DND-41 (cell line): Measurements from ENCODE around the gene ZNF444.

ENCODE experiments used
- ATAC-seq: fragments of 200-7000 bp; cut with Tn5 transposase; 3 replicates; pipeline ENCODE4 v1.9.1; 2021; ENCODE audit warnings: low read depth; ENCODE audit not compliant: insufficient read depth
- DNase-seq: peaks from one replicate; pipeline ENCODE4 v3.0.0-alpha.2; 2020
- H2AFZ ChIP-seq: 2 replicates; pipeline ENCODE4 v1.6.0; 2012; ENCODE audit warnings: low read depth, low read length
- H3K27ac ChIP-seq: 2 replicates; pipeline ENCODE4 v1.5.1; 2012; ENCODE audit warnings: low read length, inconsistent platforms
- H3K27me3 ChIP-seq: fragments of 200-600 bp; sonication (generic); 2 replicates; pipeline ENCODE4 v1.6.0; 2012; ENCODE audit warnings: low read length, mild to moderate bottlenecking, inconsistent platforms; ENCODE audit not compliant: insufficient read depth, poor library complexity
- H3K36me3 ChIP-seq: 2 replicates; pipeline ENCODE4 v1.5.1; 2012; ENCODE audit warnings: low read length, inconsistent platforms; ENCODE audit not compliant: insufficient read depth
- H3K4me1 ChIP-seq: 2 replicates; pipeline ENCODE4 v1.5.1; 2012; ENCODE audit warnings: mild to moderate bottlenecking, low read length; ENCODE audit not compliant: insufficient read depth
- H3K4me2 ChIP-seq: 2 replicates; pipeline ENCODE4 v1.6.0; 2012; ENCODE audit warnings: mild to moderate bottlenecking, moderate library complexity, low read length, inconsistent platforms; ENCODE audit not compliant: insufficient read depth
- H3K4me3 ChIP-seq, 2 experiments: fragments of 200-600 bp in 1 of 2; shearing (Covaris generic) in 1 of 2; 2 replicates each; pipeline ENCODE4 v1.5.1; 2012 to 2016; ENCODE audit warnings: inconsistent platforms in 2 of 2, low read length in 2 of 2, mild to moderate bottlenecking in 2 of 2, low read depth in 1 of 2, moderate library complexity in 1 of 2
- H3K79me2 ChIP-seq: 2 replicates; pipeline ENCODE4 v1.6.0; 2012; ENCODE audit warnings: low read length, inconsistent platforms; ENCODE audit not compliant: insufficient read depth
- H3K9ac ChIP-seq: 2 replicates; pipeline ENCODE4 v1.6.0; 2012; ENCODE audit warnings: low read depth, mild to moderate bottlenecking, inconsistent platforms, low read length, moderate library complexity
- H3K9me3 ChIP-seq: 2 replicates; pipeline ENCODE4 v1.5.1; 2012; ENCODE audit warnings: low read length, moderate library complexity, mild to moderate bottlenecking, inconsistent platforms; ENCODE audit not compliant: insufficient read depth, severe bottlenecking
- H4K20me1 ChIP-seq: 2 replicates; pipeline ENCODE4 v1.6.0; 2012; ENCODE audit warnings: low read length; ENCODE audit not compliant: insufficient read depth
- CTCF ChIP-seq: IDR thresholded peaks from 2 replicates; pipeline ENCODE4 v1.5.1; 2012; ENCODE audit warnings: borderline replicate concordance, low read length, moderate library complexity, mild to moderate bottlenecking; ENCODE audit not compliant: poor library complexity, severe bottlenecking; ENCODE audit errors: extremely low read depth
- EZH2 ChIP-seq: IDR thresholded peaks from 3 replicates; pipeline ENCODE4 v1.6.1; 2012; ENCODE audit warnings: borderline replicate concordance, low read depth, mild to moderate bottlenecking, moderate library complexity, low read length, inconsistent platforms; ENCODE audit not compliant: severe bottlenecking

The ZNF444 gene

GRCh38 chr19:56115490-56115889 lies 25.6 kb upstream of the ZNF444 start:
- Histone ChIP-seq H3K9ac (no peak overlapping the region), H3K79me2 (peaks cover 95% of the 10 kb centered on the region), H3K4me1 (peaks cover 20% of the 10 kb centered on the region), H3K4me2 (no peak overlapping the region), H4K20me1 (peaks cover 70% of the 10 kb centered on the region), H3K27ac (no peak overlapping the region), H2AFZ (no peak overlapping the region), H3K27me3 (no peaks in the 10 kb centered on the region), H3K4me3 (no peak overlapping the region), H3K36me3 (peaks cover 10% of the 10 kb centered on the region; the same call in 1 of the 2 replicates), H3K9me3 (no peaks in the 10 kb centered on the region)
- no peak for ATAC-seq
- TF ChIP-seq CTCF (no peak), EZH2 (no peak)
- no peak for DNase-seq

GRCh38 chr19:56116606-56117005 lies 24.5 kb upstream of the ZNF444 start:
- TF ChIP-seq EZH2 (no peak), CTCF (no peak)
- peaks cover 22% of the 10 kb centered on the region for H3K4me1 ChIP-seq
- DNase-seq = no peak
- no peak for ATAC-seq
- H2AFZ ChIP-seq = no peak overlapping the region
- H3K9me3 ChIP-seq = no peaks in the 10 kb centered on the region
- H3K4me3 ChIP-seq = no peak overlapping the region
- H3K4me2 ChIP-seq = no peak overlapping the region
- H3K36me3 ChIP-seq = peaks cover 9% of the 10 kb centered on the region; the same call in 1 of the 2 replicates
- peaks cover 58% of the 10 kb centered on the region for H4K20me1 ChIP-seq
- H3K27ac ChIP-seq = no peak overlapping the region
- peaks cover 86% of the 10 kb centered on the region for H3K79me2 ChIP-seq
- no peak overlapping the region for H3K9ac ChIP-seq
- no peaks in the 10 kb centered on the region for H3K27me3 ChIP-seq

GRCh38 chr19:56117376-56117884 lies 23.7 kb upstream of the ZNF444 start:
- no peak overlapping the region for H3K9ac ChIP-seq
- H3K36me3 ChIP-seq = peaks cover 5% of the 10 kb centered on the region; the same call in 1 of the 2 replicates
- no peak overlapping the region for H3K4me3 ChIP-seq
- no peak for DNase-seq
- H3K27me3 ChIP-seq = no peaks in the 10 kb centered on the region
- H2AFZ ChIP-seq = no peak overlapping the region
- H3K4me1 ChIP-seq = peaks cover 28% of the 10 kb centered on the region
- H3K9me3 ChIP-seq = no peaks in the 10 kb centered on the region
- no peak for ATAC-seq
- peaks cover 50% of the 10 kb centered on the region for H4K20me1 ChIP-seq
- peak overlapping the region; percentile 20; the same call in 1 of the 2 replicates for H3K4me2 ChIP-seq
- TF ChIP-seq EZH2 (no peak), CTCF (no peak)
- H3K27ac ChIP-seq = 0 out of 2 replicates have a peak overlapping the region, but pooled peaks have one; percentile 16
- peaks cover 77% of the 10 kb centered on the region for H3K79me2 ChIP-seq
